ENCODE measurements around the gene MCU.

The MCU gene

GRCh38 chr10:72782649-72783330 lies 90.8 kb downstream of the MCU start:
- no peak for DNase-seq (ENCODE audit: low read depth)
- no peak for TF ChIP-seq MAX (IDR thresholded peaks at IDR 0.05; ENCODE audit: low read depth, low read length)
- no peak for TF ChIP-seq POLR2A (IDR thresholded peaks at IDR 0.05; ENCODE audit: extremely low read depth, insufficient read length)
- no peak for TF ChIP-seq CTCF (IDR thresholded peaks at IDR 0.05; ENCODE audit: low read depth, low read length)
- no peak for TF ChIP-seq MYC (IDR thresholded peaks at IDR 0.05; ENCODE audit: low read depth, low read length)
- H3K4me3 ChIP-seq (ENCODE audit: low read depth, low read length) = no peak overlapping the region

- TF ChIP-seq POLR2A (IDR thresholded peaks at IDR 0.05; ENCODE audit: extremely low read depth, insufficient read length) (no peak), MYC (IDR thresholded peaks at IDR 0.05; ENCODE audit: low read depth, low read length) (no peak), MAX (IDR thresholded peaks at IDR 0.05; ENCODE audit: low read depth, low read length) (no peak), CTCF (IDR thresholded peaks at IDR 0.05; ENCODE audit: low read depth, low read length) (no peak)
- no peak for DNase-seq (ENCODE audit: low read depth)
- no peak overlapping the region for H3K4me3 ChIP-seq (ENCODE audit: low read depth, low read length)
These were observed 91.5 kb downstream of the MCU start for GRCh38 chr10:72783410-72783833.

- DNase-seq (ENCODE audit: low read depth) = no peak
- TF ChIP-seq CTCF (IDR thresholded peaks at IDR 0.05; ENCODE audit: low read depth, low read length) = no peak
- TF ChIP-seq MAX (IDR thresholded peaks at IDR 0.05; ENCODE audit: low read depth, low read length) = no peak
- TF ChIP-seq MYC (IDR thresholded peaks at IDR 0.05; ENCODE audit: low read depth, low read length) = no peak
- no peak for TF ChIP-seq POLR2A (IDR thresholded peaks at IDR 0.05; ENCODE audit: extremely low read depth, insufficient read length)
- no peak overlapping the region for H3K4me3 ChIP-seq (ENCODE audit: low read depth, low read length)
These were observed 92.8 kb downstream of the MCU start for GRCh38 chr10:72784551-72785351.

GRCh38 chr10:72785409-72785808 lies 93.5 kb downstream of the MCU start:
- no peak overlapping the region for H3K4me3 ChIP-seq (ENCODE audit: low read depth, low read length)
- DNase-seq (ENCODE audit: low read depth) = no peak
- TF ChIP-seq MYC (IDR thresholded peaks at IDR 0.05; ENCODE audit: low read depth, low read length) (no peak), POLR2A (IDR thresholded peaks at IDR 0.05; ENCODE audit: extremely low read depth, insufficient read length) (no peak), MAX (IDR thresholded peaks at IDR 0.05; ENCODE audit: low read depth, low read length) (no peak), CTCF (IDR thresholded peaks at IDR 0.05; ENCODE audit: low read depth, low read length) (no peak)

- no peak for DNase-seq (ENCODE audit: low read depth)
- H3K4me3 ChIP-seq (ENCODE audit: low read depth, low read length) = no peak overlapping the region
- TF ChIP-seq MYC (IDR thresholded peaks at IDR 0.05; ENCODE audit: low read depth, low read length) (no peak), MAX (IDR thresholded peaks at IDR 0.05; ENCODE audit: low read depth, low read length) (no peak), POLR2A (IDR thresholded peaks at IDR 0.05; ENCODE audit: extremely low read depth, insufficient read length) (no peak), CTCF (IDR thresholded peaks at IDR 0.05; ENCODE audit: low read depth, low read length) (no peak)
These were observed 98.5 kb downstream of the MCU start for GRCh38 chr10:72790216-72790990.
